H1 (cell line): ENCODE data around the gene COL8A2. TPM values are rescaled to one million over a fixed set of nuclear protein-coding genes. Genes with fewer than 3 reads are reported as not detected.

ENCODE experiments used
- CTCF ChIA-PET: fragments of 300-600 bp; sonication (Branson Sonifier 250); formaldehyde crosslinking; loops from one replicate; lab custom pipeline; 2021; ENCODE audit not compliant: partially characterized antibody; lab: Charles Lee
- POLR2A ChIA-PET: fragments of 300-600 bp; sonication (Branson Sonifier 250); formaldehyde crosslinking; loops from one replicate; lab custom pipeline; 2021; ENCODE audit warnings: inconsistent platforms; ENCODE audit not compliant: partially characterized antibody; lab: Charles Lee
- DNase-seq, 2 experiments: peaks; one replicate each; pipeline versions ENCODE4 v3.0.0 to v3.0.0-alpha.2; 2010 to 2022; ENCODE audit warnings: low spot score in 2 of 2, low read depth in 1 of 2, mixed read lengths in 1 of 2
- FAIRE-seq: peaks from 2 replicates; lab custom pipeline; 2011; peaks lifted over from hg19 to GRCh38; lab: Jason Lieb, UNC
- H2AFZ ChIP-seq: 2 replicates; pipeline ENCODE4 v1.8.1; 2012; ENCODE audit warnings: low read length, inconsistent platforms
- H2AK5ac ChIP-seq: 2 replicates; pipeline ENCODE4 v1.6.1; 2013; ENCODE audit warnings: low read depth, low read length
- H2BK120ac ChIP-seq: replicated peaks from 2 replicates; pipeline ENCODE3; 2013; ENCODE audit warnings: low read depth, low read length, inconsistent platforms
- H2BK12ac ChIP-seq: 2 replicates; pipeline ENCODE4 v1.6.1; 2013; ENCODE audit warnings: low read depth, low read length
- H2BK15ac ChIP-seq: 2 replicates; pipeline ENCODE4 v1.6.1; 2013; ENCODE audit warnings: low read length
- H2BK20ac ChIP-seq: 2 replicates; pipeline ENCODE4 v1.6.1; 2013; ENCODE audit warnings: low read length
- H2BK5ac ChIP-seq: 2 replicates; pipeline ENCODE4 v1.6.1; 2013; ENCODE audit warnings: low read depth, low read length
- H3K14ac ChIP-seq: 2 replicates; pipeline ENCODE4 v1.6.1; 2013; ENCODE audit warnings: inconsistent platforms; ENCODE audit not compliant: insufficient read length
- H3K18ac ChIP-seq: 2 replicates; pipeline ENCODE4 v1.6.1; 2013; ENCODE audit warnings: low read length; ENCODE audit errors: extremely low read depth
- H3K23ac ChIP-seq: 2 replicates; pipeline ENCODE4 v1.6.1; 2013; ENCODE audit warnings: inconsistent platforms; ENCODE audit not compliant: insufficient read length
- H3K23me2 ChIP-seq: 2 replicates; pipeline ENCODE4 v1.6.1; 2013; ENCODE audit warnings: low read depth, low read length
- H3K27ac ChIP-seq: 2 replicates; pipeline ENCODE4 v1.6.1; 2011; ENCODE audit warnings: low read depth, low read length, inconsistent platforms
- H3K27me3 ChIP-seq, 4 experiments: replicated peaks in 1 of 4; 1 replicate in 1 of 4; 2 replicates in 3 of 4; pipeline versions ENCODE4 v1.6.1 to v1.8.1; 2011 to 2013; ENCODE audit warnings: low read length in 3 of 4, mild to moderate bottlenecking in 3 of 4, inconsistent platforms in 2 of 4, mixed read lengths in 2 of 4, moderate library complexity in 1 of 4; ENCODE audit not compliant: control insufficient read depth in 3 of 4, insufficient read depth in 3 of 4; ENCODE audit errors: extremely low read depth in 1 of 4
- H3K36me3 ChIP-seq, 4 experiments: 2 replicates each; pipeline versions ENCODE4 v1.6.1 to v1.8.1; 2011 to 2013; ENCODE audit warnings: mild to moderate bottlenecking in 4 of 4, low read length in 3 of 4, moderate library complexity in 2 of 4, control low read depth in 1 of 4, inconsistent platforms in 1 of 4; ENCODE audit not compliant: insufficient read depth in 4 of 4, control insufficient read depth in 2 of 4
- H3K4ac ChIP-seq: replicated peaks from 2 replicates; pipeline ENCODE3; 2013; ENCODE audit warnings: low read length, low read depth, mixed read lengths, inconsistent platforms; ENCODE audit not compliant: insufficient read length
- H3K4me1 ChIP-seq, 4 experiments: replicated peaks in 1 of 4; 1 replicate in 1 of 4; 2 replicates in 3 of 4; pipeline versions ENCODE4 v1.6.1 to v1.8.1; 2011 to 2013; ENCODE audit warnings: low read length in 3 of 4, inconsistent platforms in 2 of 4, mixed read lengths in 1 of 4; ENCODE audit not compliant: insufficient read depth in 4 of 4, control insufficient read depth in 3 of 4
- H3K4me2 ChIP-seq, 2 experiments: 2 replicates each; pipeline versions ENCODE4 v1.6.1 to v1.8.1; 2011 to 2013; ENCODE audit warnings: low read depth in 2 of 2, low read length in 2 of 2, control low read depth in 1 of 2, inconsistent platforms in 1 of 2, mild to moderate bottlenecking in 1 of 2; ENCODE audit not compliant: insufficient read depth in 1 of 2
- H3K4me3 ChIP-seq, 4 experiments: fragments of 200-600, 300-600 bp in 1 of 4; sonication (generic), shearing (Covaris generic), sonication (Bioruptor Twin) in 1 of 4; 2 replicates each; pipeline versions ENCODE4 v1.5.1 to v1.8.1; 2011 to 2016; ENCODE audit warnings: low read length in 4 of 4, low read depth in 3 of 4, control low read depth in 2 of 4, inconsistent platforms in 2 of 4, mild to moderate bottlenecking in 2 of 4, mixed read lengths in 1 of 4, moderate library complexity in 1 of 4; ENCODE audit not compliant: insufficient read depth in 2 of 4; ENCODE audit errors: extremely low read depth in 1 of 4
- H3K56ac ChIP-seq: replicated peaks from 2 replicates; pipeline ENCODE3; 2013; ENCODE audit warnings: low read depth, mild to moderate bottlenecking, mixed read lengths, low read length, inconsistent platforms; ENCODE audit not compliant: insufficient read length
- H3K79me1 ChIP-seq: 2 replicates; pipeline ENCODE4 v1.6.1; 2013; ENCODE audit warnings: low read depth, low read length, control low read depth
- H3K79me2 ChIP-seq, 2 experiments: 2 replicates each; pipeline versions ENCODE4 v1.6.1 to v1.8.1; 2012 to 2013; ENCODE audit warnings: low read length in 2 of 2, mild to moderate bottlenecking in 2 of 2, inconsistent platforms in 1 of 2; ENCODE audit not compliant: insufficient read depth in 2 of 2, control insufficient read depth in 1 of 2
- H3K9ac ChIP-seq, 4 experiments: replicated peaks in 1 of 4; 1 replicate in 1 of 4; 2 replicates in 3 of 4; pipeline versions ENCODE4 v1.6.1 to v1.8.1; 2011 to 2013; ENCODE audit warnings: low read depth in 3 of 4, low read length in 3 of 4, control low read depth in 2 of 4, mild to moderate bottlenecking in 2 of 4, moderate library complexity in 2 of 4, inconsistent platforms in 1 of 4; ENCODE audit errors: extremely low read depth in 1 of 4
- H3K9me3 ChIP-seq, 2 experiments: 2 replicates each; pipeline versions ENCODE4 v1.6.1 to v1.8.1; 2012 to 2013; ENCODE audit warnings: mild to moderate bottlenecking in 2 of 2, moderate library complexity in 2 of 2, control low read depth in 1 of 2, inconsistent platforms in 1 of 2, low read depth in 1 of 2, low read length in 1 of 2, mixed read lengths in 1 of 2; ENCODE audit not compliant: insufficient read depth in 2 of 2
- H4K20me1 ChIP-seq, 2 experiments: replicated peaks in 1 of 2; 2 replicates each; pipeline versions ENCODE3 to v1.8.1; 2011 to 2013; ENCODE audit warnings: inconsistent platforms in 2 of 2, low read length in 2 of 2, mild to moderate bottlenecking in 1 of 2; ENCODE audit not compliant: insufficient read depth in 2 of 2, control insufficient read depth in 1 of 2
- H4K5ac ChIP-seq: 2 replicates; pipeline ENCODE4 v1.6.1; 2013; ENCODE audit warnings: low read length, low read depth, mixed read lengths, inconsistent platforms; ENCODE audit not compliant: insufficient read length
- H4K8ac ChIP-seq: 2 replicates; pipeline ENCODE4 v1.8.0; 2013; ENCODE audit warnings: mild to moderate bottlenecking, moderate library complexity, low read length, inconsistent platforms; ENCODE audit not compliant: insufficient read depth; ENCODE audit errors: extremely low read depth
- H4K91ac ChIP-seq: replicated peaks from 2 replicates; pipeline ENCODE3; 2013; ENCODE audit warnings: low read length, mixed read lengths, inconsistent platforms; ENCODE audit not compliant: insufficient read length
- BCL11A ChIP-seq, 2 experiments: IDR thresholded peaks; one replicate each; pipeline ENCODE4 v1.6.1; 2011; ENCODE audit warnings: low read depth in 2 of 2, low read length in 2 of 2, mild to moderate bottlenecking in 2 of 2
- CBX8 ChIP-seq: fragments of 300-800, 300-1000 bp; sonication (generic); IDR thresholded peaks from 2 replicates; pipeline ENCODE4 v1.7.1; 2016; ENCODE audit warnings: low read depth, low read length, borderline replicate concordance
- CREB1 ChIP-seq: IDR thresholded peaks from 2 replicates; pipeline ENCODE4 v1.6.1; 2012; ENCODE audit warnings: inconsistent platforms
- CTCF ChIP-seq, 3 experiments: IDR thresholded peaks; 1 replicate in 2 of 3; 2 replicates in 1 of 3; pipeline versions ENCODE4 v1.5.1 to v1.6.1; 2011; ENCODE audit warnings: low read length in 3 of 3, mild to moderate bottlenecking in 3 of 3, inconsistent platforms in 2 of 3, low read depth in 1 of 3, moderate library complexity in 1 of 3; ENCODE audit not compliant: insufficient read depth in 1 of 3; ENCODE audit errors: control extremely low read depth in 1 of 3
- FOSL1 ChIP-seq: IDR thresholded peaks from 2 replicates; pipeline ENCODE4 v1.6.1; 2011; ENCODE audit warnings: mild to moderate bottlenecking, low read depth, low read length, moderate library complexity; ENCODE audit not compliant: insufficient read depth
- KDM4A ChIP-seq: IDR thresholded peaks from one replicate; pipeline ENCODE4 v1.7.1; 2012; ENCODE audit warnings: low read depth, mild to moderate bottlenecking, moderate library complexity, low read length, inconsistent platforms; ENCODE audit not compliant: severe bottlenecking
- KDM5A ChIP-seq: fragments of 200-600 bp; IDR thresholded peaks from 2 replicates; pipeline ENCODE4 v1.7.1; 2012; ENCODE audit warnings: mild to moderate bottlenecking, low read length, inconsistent platforms, mixed read lengths
- RBBP5 ChIP-seq: IDR thresholded peaks from 2 replicates; pipeline ENCODE4 v1.7.1; 2012; ENCODE audit warnings: low read depth, mild to moderate bottlenecking, inconsistent platforms, low read length, moderate library complexity, borderline replicate concordance
- SIN3A ChIP-seq, 2 experiments: IDR thresholded peaks in 1 of 2; conservative IDR thresholded peaks in 1 of 2; 2 replicates each; pipeline ENCODE4 v1.6.1; 2011 to 2012; ENCODE audit warnings: low read length in 2 of 2, improper control_type of control experiment in 1 of 2, low read depth in 1 of 2, mild to moderate bottlenecking in 1 of 2
- SP2 ChIP-seq: IDR thresholded peaks from 2 replicates; pipeline ENCODE4 v1.6.1; 2012; ENCODE audit warnings: mild to moderate bottlenecking, low read length, inconsistent platforms
- SRF ChIP-seq: IDR thresholded peaks from 2 replicates; pipeline ENCODE4 v1.6.1; 2011; ENCODE audit warnings: mild to moderate bottlenecking, low read depth, low read length, moderate library complexity
- WGBS, 2 experiments: shearing (Covaris generic) in 1 of 2; methylation state at CpG; one replicate each; pipeline versions ENCODE4 v1.1.6 to v1.1.7; 2013 to 2015; ENCODE audit warnings: low lambda C conversion rate in 2 of 2, mixed read lengths in 2 of 2, inconsistent platforms in 1 of 2, low coverage in 1 of 2, missing lambda C conversion rate in 1 of 2; ENCODE audit not compliant: insufficient replicate concordance in 2 of 2, insufficient coverage in 1 of 2, insufficient read length in 1 of 2; ENCODE audit errors: extremely low coverage in 1 of 2, missing lambda C conversion rate in 1 of 2; 5-methylcytosine and 5-hydroxymethylcytosine counted together
- polyA plus RNA-seq, 7 experiments: library from polyadenylated mRNA; depleted of rRNA in 3 of 7; stranded (reverse) in 5 of 7; unstranded in 2 of 7; fragments of >200 nt in 5 of 7; fragments of 200-250 nt in 2 of 7; gene quantifications; 1 replicate in 5 of 7; 2 replicates in 1 of 7; 4 replicates in 1 of 7; pipeline versions ENCODE4 v1.2.1 to v1.2.3, GENCODE V29; 2011 to 2013; ENCODE audit warnings: missing spikeins in 2 of 7, mixed read lengths in 2 of 7
- total RNA-seq: library from RNA; stranded (reverse); fragmentation: NEBNext Ultra II Directional; extraction: Animal tissue kit (Norgen Biotek cat#: 25700); gene quantifications from 2 replicates; pipeline ENCODE4 v1.2.1, GENCODE V29; 2021

The COL8A2 gene
- total and polyA plus RNA-seq, 2 of the 8 experiments (the other 6 are each of a cell fraction or from before 2014, with no cell fraction given) = 2.1 to 2.8 TPM

GRCh38 chr1:36137226-36137625 is 12.2 kb upstream of the COL8A2 start:
- no peak overlapping the region for H3K23ac ChIP-seq
- no peaks in the 10 kb centered on the region for H3K9me3 ChIP-seq
- H3K79me2 ChIP-seq = no peaks in the 10 kb centered on the region
- no peak overlapping the region for H3K56ac ChIP-seq
- 91% methylated on average over 5 of the region's 5 CpGs; no CpG with 5 or more reads in 1 of the 2 experiments for WGBS, 2 experiments
- H3K79me1 ChIP-seq = no peaks in the 10 kb centered on the region
- DNase-seq (no peak), FAIRE-seq (no peak)
- no peak overlapping the region for H2BK5ac ChIP-seq
- no peak overlapping the region for H4K5ac ChIP-seq
- no peak overlapping the region; a peak in 1 of 7 replicates for H3K9ac ChIP-seq
- H3K14ac ChIP-seq = no peak overlapping the region
- H3K27ac ChIP-seq = no peak overlapping the region
- H4K20me1 ChIP-seq = peaks cover 0 to 2% of the 10 kb centered on the region in 2 experiments
- H2BK20ac ChIP-seq = no peak overlapping the region
- no peak overlapping the region for H4K91ac ChIP-seq
- peaks cover 0 to 2% (median 0%) of the 10 kb centered on the region in 4 experiments; a peak in 2 of 7 replicates for H3K4me1 ChIP-seq
- no peaks in the 10 kb centered on the region for H3K23me2 ChIP-seq
- H3K36me3 ChIP-seq = peaks cover 0 to 3% (median 0%) of the 10 kb centered on the region in 4 experiments; a peak in 4 of 8 replicates
- H3K4ac ChIP-seq = no peak overlapping the region
- H4K8ac ChIP-seq = no peak overlapping the region
- H2AK5ac ChIP-seq = no peak overlapping the region
- H2BK12ac ChIP-seq = no peak overlapping the region
- H3K4me2 ChIP-seq = no peak overlapping the region
- H3K27me3 ChIP-seq = no peaks in the 10 kb centered on the region
- POLR2A ChIA-PET = interaction anchor here (0.8 to 9.3 kb wide), 3 partner anchors 12 to 38 kb away, joined by 3 to 61 read pairs (median 3); no protein-coding TSS in a partner anchor
- CTCF ChIA-PET = interaction anchor here (0.5 to 20.9 kb wide), 4 partner anchors 9 to 234 kb away, joined by 3 to 738 read pairs (median 3); partner anchors contain the start of gene ADPRS
- H3K18ac ChIP-seq = no peak overlapping the region
- no peak overlapping the region for H2BK120ac ChIP-seq
- no peak overlapping the region for H2AFZ ChIP-seq
- no peak overlapping the region for H2BK15ac ChIP-seq
- no peak overlapping the region for H3K4me3 ChIP-seq
- no peak for TF ChIP-seq CREB1
- no peak for TF ChIP-seq CBX8
- TF ChIP-seq SRF = no peak
- no peak for TF ChIP-seq KDM4A
- TF ChIP-seq SP2 = no peak
- TF ChIP-seq BCL11A (IDR thresholded peaks at IDR 0.05; ENCODE audit: low read depth in 2 of 2, low read length in 2 of 2) = no peak
- TF ChIP-seq KDM5A = no peak
- no peak for TF ChIP-seq FOSL1
- TF ChIP-seq CTCF (IDR thresholded peaks at IDR 0.05; ENCODE audit: control extremely low read depth in 1 of 3, insufficient read depth in 1 of 3, low read depth in 1 of 3, low read length in 3 of 3) = no peak
- no peak for TF ChIP-seq RBBP5
- no peak for TF ChIP-seq SIN3A (conservative IDR thresholded peaks at IDR 0.05 in 1 of 2, IDR thresholded peaks at IDR 0.05 in 1 of 2; ENCODE audit: low read depth in 1 of 2, low read length in 2 of 2)
